ENCODE data around the gene BET1L. TPM values are rescaled to one million over a fixed set of nuclear protein-coding genes. Genes with fewer than 3 reads are reported as not detected.
"Not testable (repeated sequence)": the region's sequence is repeated elsewhere in the genome, so short reads cannot be mapped to it uniquely, and the experiment has no call there.

BET1L gene
- polyA plus RNA-seq, 1 experiment, result 75.0 TPM

GRCh38 chr11:223884-224283 is 16.7 kb upstream of the BET1L start:
- H3K27ac ChIP-seq (ENCODE audit: low read depth, low read length), result no peak overlapping the region
- POLR2A ChIA-PET, result no interaction called here
- DNase-seq (ENCODE audit: low read depth, low spot score), result no peak
- no peaks in the 10 kb centered on the region for H3K9me3 ChIP-seq (ENCODE audit: control insufficient read depth, insufficient read depth, low read length)
- TF ChIP-seq CTCF (IDR thresholded peaks at IDR 0.05; ENCODE audit: low read depth, low read length), result no peak
- CTCF ChIA-PET, result no interaction called here
- H3K4me3 ChIP-seq (ENCODE audit: low read depth, low read length), result no peak overlapping the region
- no peaks in the 10 kb centered on the region for H3K27me3 ChIP-seq (ENCODE audit: control insufficient read depth, insufficient read depth, low read length)

GRCh38 chr11:223026-223789 is 16.0 kb upstream of the BET1L start:
- no peak for DNase-seq (ENCODE audit: low read depth, low spot score)
- H3K27me3 ChIP-seq (ENCODE audit: control insufficient read depth, insufficient read depth, low read length), result no peaks in the 10 kb centered on the region
- CTCF ChIA-PET, result no interaction called here
- TF ChIP-seq CTCF (IDR thresholded peaks at IDR 0.05; ENCODE audit: low read depth, low read length), result no peak
- no peaks in the 10 kb centered on the region for H3K9me3 ChIP-seq (ENCODE audit: control insufficient read depth, insufficient read depth, low read length)
- POLR2A ChIA-PET, result interaction anchor here (0.5 kb wide), 1 partner anchor 16 kb away, joined by 3 read pairs; the partner anchor contains the start of genes BET1L and RIC8A
- H3K27ac ChIP-seq (ENCODE audit: low read depth, low read length), result peak overlapping the region; percentile 0
- no peak overlapping the region for H3K4me3 ChIP-seq (ENCODE audit: low read depth, low read length)

GRCh38 chr11:221998-222789 is 15.0 kb upstream of the BET1L start:
- TF ChIP-seq CTCF (IDR thresholded peaks at IDR 0.05; ENCODE audit: low read depth, low read length), result no peak
- no peaks in the 10 kb centered on the region for H3K27me3 ChIP-seq (ENCODE audit: control insufficient read depth, insufficient read depth, low read length)
- POLR2A ChIA-PET, result no interaction called here
- CTCF ChIA-PET, result interaction anchor here (1.2 kb wide), 1 partner anchor 28 kb away, joined by 4 read pairs; no protein-coding TSS in a partner anchor
- no peak overlapping the region for H3K4me3 ChIP-seq (ENCODE audit: low read depth, low read length)
- no peaks in the 10 kb centered on the region for H3K9me3 ChIP-seq (ENCODE audit: control insufficient read depth, insufficient read depth, low read length)
- no peak overlapping the region for H3K27ac ChIP-seq (ENCODE audit: low read depth, low read length)
- no peak for DNase-seq (ENCODE audit: low read depth, low spot score)

DNA sequence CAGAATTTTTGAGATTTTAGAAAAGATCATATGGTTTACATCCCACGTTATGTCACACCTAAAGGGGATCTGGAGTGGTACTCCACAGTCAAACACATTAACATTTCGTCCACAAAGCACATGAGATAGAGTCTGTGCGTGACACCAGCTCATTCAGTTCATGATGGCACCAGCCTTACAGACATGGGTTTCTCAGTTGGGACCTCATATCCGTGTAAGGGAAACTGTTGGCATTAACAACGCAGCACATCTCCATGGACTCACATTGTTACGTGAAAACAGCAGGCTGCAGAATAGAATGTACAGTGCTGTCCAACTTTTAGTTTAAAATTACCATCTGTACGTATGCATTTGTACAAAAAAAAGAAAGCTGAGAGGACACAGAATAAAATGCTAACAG is 14.3 kb upstream of the BET1L start:
- ChIA-PET POLR2A (no interaction called here), CTCF (interaction anchor here (1.2 kb wide), 1 partner anchor 29 kb away, joined by 4 read pairs; no protein-coding TSS in a partner anchor)

GRCh38 chr11:220641-221215 is 13.5 kb upstream of the BET1L start:
- DNase-seq (ENCODE audit: low read depth, low spot score); H3K4me3 ChIP-seq (ENCODE audit: low read depth, low read length); POLR2A ChIA-PET; CTCF ChIA-PET; H3K27ac ChIP-seq (ENCODE audit: low read depth, low read length); H3K27me3 ChIP-seq (ENCODE audit: control insufficient read depth, insufficient read depth, low read length); H3K9me3 ChIP-seq (ENCODE audit: control insufficient read depth, insufficient read depth, low read length): not testable (repeated sequence)

More for the DNA sequence above, 14.3 kb upstream of the BET1L start:
- H3K27me3 ChIP-seq (ENCODE audit: control insufficient read depth, insufficient read depth, low read length), result no peaks in the 10 kb centered on the region
- H3K9me3 ChIP-seq (ENCODE audit: control insufficient read depth, insufficient read depth, low read length), result no peaks in the 10 kb centered on the region
- no peak overlapping the region for H3K27ac ChIP-seq (ENCODE audit: low read depth, low read length)
- no peak overlapping the region for H3K4me3 ChIP-seq (ENCODE audit: low read depth, low read length)
- DNase-seq (ENCODE audit: low read depth, low spot score), result no peak
- no peak for TF ChIP-seq CTCF (IDR thresholded peaks at IDR 0.05; ENCODE audit: low read depth, low read length)
